ENCODE data around the gene PGA5. TPM values are rescaled to one million over a fixed set of nuclear protein-coding genes. Genes with fewer than 3 reads are reported as not detected.

The PGA5 gene
- total and polyA plus RNA-seq, 2 experiments from 2014 or later: 0.45 to 0.52 TPM

DNA sequence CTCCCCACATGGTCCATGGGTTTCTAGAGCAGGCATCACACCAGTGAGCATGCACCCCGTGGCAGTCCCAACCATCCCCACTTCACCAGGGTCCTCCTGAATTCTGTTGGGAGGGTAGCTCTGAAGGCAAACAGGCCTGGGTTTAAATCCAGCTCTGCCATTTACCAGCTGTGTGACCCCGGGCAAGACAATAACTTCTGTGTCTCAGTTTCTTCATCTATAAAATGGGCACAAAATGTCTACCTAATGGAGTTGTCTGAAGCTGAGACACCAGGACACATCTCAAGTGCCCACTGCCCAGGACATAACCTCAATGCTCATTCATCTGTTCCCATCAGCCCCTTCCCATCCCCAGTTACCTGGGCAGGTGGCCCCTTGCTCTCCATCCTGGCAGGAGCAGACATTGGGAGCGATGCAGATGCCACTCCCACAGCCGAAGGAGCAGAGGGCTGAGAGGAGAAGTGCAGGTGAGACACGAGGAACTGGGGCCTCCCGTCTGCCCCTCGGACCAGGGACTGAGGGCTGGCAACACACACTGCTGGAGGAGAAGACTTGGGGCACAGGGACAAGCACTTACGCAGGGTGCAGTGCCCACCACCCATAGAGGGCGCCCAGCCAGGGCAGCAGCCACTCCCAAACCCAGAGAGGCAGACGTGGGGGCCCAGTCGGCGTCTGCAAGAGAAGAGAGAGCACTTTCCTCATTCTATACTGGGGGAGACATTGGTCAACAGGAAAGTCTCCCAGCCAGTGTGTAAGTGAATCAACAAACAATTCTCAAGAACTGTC is 50.1 kb downstream of the PGA5 start:
- H3K4me3 ChIP-seq: no peak overlapping the region
- H3K4me1 Mint-ChIP-seq: peaks cover 8% of the 10 kb centered on the region
- H3K9me2 ChIP-seq (ENCODE audit: insufficient read depth): no peaks in the 10 kb centered on the region
- DNase-seq (ENCODE audit: low spot score) (peak; percentile 41), ATAC-seq (peak; percentile 2; the same call in 1 of the 3 replicates)
- peaks cover 8% of the 10 kb centered on the region for H3F3A ChIP-seq (replicated peaks; ENCODE audit: low read depth)
- no peak overlapping the region for H2AFZ ChIP-seq
- H3K36me3 ChIP-seq (ENCODE audit: insufficient read depth): peaks cover 5% of the 10 kb centered on the region; the same call in 1 of the 2 replicates
- peaks cover 6% of the 10 kb centered on the region for H4K20me1 ChIP-seq (replicated peaks; ENCODE audit: insufficient read depth)
- H3K4me2 ChIP-seq: no peak overlapping the region
- no peak for TF ChIP-seq ZNF114 (CRISPR knock-in tag; IDR thresholded peaks at IDR 0.05)
- TF ChIP-seq, protein P1, sequence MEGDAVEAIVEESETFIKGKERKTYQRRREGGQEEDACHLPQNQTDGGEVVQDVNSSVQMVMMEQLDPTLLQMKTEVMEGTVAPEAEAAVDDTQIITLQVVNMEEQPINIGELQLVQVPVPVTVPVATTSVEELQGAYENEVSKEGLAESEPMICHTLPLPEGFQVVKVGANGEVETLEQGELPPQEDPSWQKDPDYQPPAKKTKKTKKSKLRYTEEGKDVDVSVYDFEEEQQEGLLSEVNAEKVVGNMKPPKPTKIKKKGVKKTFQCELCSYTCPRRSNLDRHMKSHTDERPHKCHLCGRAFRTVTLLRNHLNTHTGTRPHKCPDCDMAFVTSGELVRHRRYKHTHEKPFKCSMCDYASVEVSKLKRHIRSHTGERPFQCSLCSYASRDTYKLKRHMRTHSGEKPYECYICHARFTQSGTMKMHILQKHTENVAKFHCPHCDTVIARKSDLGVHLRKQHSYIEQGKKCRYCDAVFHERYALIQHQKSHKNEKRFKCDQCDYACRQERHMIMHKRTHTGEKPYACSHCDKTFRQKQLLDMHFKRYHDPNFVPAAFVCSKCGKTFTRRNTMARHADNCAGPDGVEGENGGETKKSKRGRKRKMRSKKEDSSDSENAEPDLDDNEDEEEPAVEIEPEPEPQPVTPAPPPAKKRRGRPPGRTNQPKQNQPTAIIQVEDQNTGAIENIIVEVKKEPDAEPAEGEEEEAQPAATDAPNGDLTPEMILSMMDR (conservative IDR thresholded peaks at IDR 0.05; ENCODE audit: low read depth in 2 of 2): peak; percentile 50 to 72
- TF ChIP-seq EZH2phosphoT487 (IDR thresholded peaks at IDR 0.05; ENCODE audit: unreplicated experiment): no peak
- TF ChIP-seq NANOG (IDR thresholded peaks at IDR 0.05; ENCODE audit: borderline replicate concordance): no peak
- no peak for TF ChIP-seq EZH2 (IDR thresholded peaks at IDR 0.05; ENCODE audit: low read depth, unreplicated experiment)
- TF ChIP-seq, protein P2, sequence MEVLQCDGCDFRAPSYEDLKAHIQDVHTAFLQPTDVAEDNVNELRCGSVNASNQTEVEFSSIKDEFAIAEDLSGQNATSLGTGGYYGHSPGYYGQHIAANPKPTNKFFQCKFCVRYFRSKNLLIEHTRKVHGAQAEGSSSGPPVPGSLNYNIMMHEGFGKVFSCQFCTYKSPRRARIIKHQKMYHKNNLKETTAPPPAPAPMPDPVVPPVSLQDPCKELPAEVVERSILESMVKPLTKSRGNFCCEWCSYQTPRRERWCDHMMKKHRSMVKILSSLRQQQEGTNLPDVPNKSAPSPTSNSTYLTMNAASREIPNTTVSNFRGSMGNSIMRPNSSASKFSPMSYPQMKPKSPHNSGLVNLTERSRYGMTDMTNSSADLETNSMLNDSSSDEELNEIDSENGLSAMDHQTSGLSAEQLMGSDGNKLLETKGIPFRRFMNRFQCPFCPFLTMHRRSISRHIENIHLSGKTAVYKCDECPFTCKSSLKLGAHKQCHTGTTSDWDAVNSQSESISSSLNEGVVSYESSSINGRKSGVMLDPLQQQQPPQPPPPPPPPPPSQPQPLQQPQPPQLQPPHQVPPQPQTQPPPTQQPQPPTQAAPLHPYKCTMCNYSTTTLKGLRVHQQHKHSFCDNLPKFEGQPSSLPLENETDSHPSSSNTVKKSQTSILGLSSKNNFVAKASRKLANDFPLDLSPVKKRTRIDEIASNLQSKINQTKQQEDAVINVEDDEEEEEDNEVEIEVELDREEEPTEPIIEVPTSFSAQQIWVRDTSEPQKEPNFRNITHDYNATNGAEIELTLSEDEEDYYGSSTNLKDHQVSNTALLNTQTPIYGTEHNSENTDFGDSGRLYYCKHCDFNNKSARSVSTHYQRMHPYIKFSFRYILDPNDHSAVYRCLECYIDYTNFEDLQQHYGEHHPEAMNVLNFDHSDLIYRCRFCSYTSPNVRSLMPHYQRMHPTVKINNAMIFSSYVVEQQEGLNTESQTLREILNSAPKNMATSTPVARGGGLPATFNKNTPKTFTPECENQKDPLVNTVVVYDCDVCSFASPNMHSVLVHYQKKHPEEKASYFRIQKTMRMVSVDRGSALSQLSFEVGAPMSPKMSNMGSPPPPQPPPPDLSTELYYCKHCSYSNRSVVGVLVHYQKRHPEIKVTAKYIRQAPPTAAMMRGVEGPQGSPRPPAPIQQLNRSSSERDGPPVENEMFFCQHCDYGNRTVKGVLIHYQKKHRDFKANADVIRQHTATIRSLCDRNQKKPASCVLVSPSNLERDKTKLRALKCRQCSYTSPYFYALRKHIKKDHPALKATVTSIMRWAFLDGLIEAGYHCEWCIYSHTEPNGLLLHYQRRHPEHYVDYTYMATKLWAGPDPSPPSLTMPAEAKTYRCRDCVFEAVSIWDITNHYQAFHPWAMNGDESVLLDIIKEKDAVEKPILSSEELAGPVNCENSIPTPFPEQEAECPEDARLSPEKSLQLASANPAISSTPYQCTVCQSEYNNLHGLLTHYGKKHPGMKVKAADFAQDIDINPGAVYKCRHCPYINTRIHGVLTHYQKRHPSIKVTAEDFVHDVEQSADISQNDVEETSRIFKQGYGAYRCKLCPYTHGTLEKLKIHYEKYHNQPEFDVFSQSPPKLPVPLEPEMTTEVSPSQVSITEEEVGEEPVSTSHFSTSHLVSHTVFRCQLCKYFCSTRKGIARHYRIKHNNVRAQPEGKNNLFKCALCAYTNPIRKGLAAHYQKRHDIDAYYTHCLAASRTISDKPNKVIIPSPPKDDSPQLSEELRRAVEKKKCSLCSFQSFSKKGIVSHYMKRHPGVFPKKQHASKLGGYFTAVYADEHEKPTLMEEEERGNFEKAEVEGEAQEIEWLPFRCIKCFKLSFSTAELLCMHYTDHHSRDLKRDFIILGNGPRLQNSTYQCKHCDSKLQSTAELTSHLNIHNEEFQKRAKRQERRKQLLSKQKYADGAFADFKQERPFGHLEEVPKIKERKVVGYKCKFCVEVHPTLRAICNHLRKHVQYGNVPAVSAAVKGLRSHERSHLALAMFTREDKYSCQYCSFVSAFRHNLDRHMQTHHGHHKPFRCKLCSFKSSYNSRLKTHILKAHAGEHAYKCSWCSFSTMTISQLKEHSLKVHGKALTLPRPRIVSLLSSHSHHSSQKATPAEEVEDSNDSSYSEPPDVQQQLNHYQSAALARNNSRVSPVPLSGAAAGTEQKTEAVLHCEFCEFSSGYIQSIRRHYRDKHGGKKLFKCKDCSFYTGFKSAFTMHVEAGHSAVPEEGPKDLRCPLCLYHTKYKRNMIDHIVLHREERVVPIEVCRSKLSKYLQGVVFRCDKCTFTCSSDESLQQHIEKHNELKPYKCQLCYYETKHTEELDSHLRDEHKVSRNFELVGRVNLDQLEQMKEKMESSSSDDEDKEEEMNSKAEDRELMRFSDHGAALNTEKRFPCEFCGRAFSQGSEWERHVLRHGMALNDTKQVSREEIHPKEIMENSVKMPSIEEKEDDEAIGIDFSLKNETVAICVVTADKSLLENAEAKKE (CRISPR knock-in tag; IDR thresholded peaks at IDR 0.05): no peak
- H3K4me3 Mint-ChIP-seq: no peak overlapping the region
- peaks cover 29% of the 10 kb centered on the region for H3K27me3 Mint-ChIP-seq (ENCODE audit: insufficient read depth, low read depth, poor library complexity)
- H3K79me2 ChIP-seq (replicated peaks; ENCODE audit: insufficient read depth): peaks cover 19% of the 10 kb centered on the region
- H3K9me3 Mint-ChIP-seq: no peaks in the 10 kb centered on the region; the same call in 2 of the 3 replicates
- H3K27ac ChIP-seq (ENCODE audit: low read depth): no peak overlapping the region
- H3K36me3 Mint-ChIP-seq (ENCODE audit: low read depth): peaks cover 9% of the 10 kb centered on the region
- peaks cover 11% of the 10 kb centered on the region for H3K27me3 ChIP-seq (ENCODE audit: insufficient read depth)
- H3K4me1 ChIP-seq (ENCODE audit: insufficient read depth): peaks cover 9% of the 10 kb centered on the region
- no peak overlapping the region for H3K27ac Mint-ChIP-seq
